Esophagus squamous epithelium (tissue), 5 donors: Measurements from ENCODE around the gene FLT1. TPM values are rescaled to one million over a fixed set of nuclear protein-coding genes. Genes with fewer than 3 reads are reported as not detected.

Source experiments
- DNase-seq: peaks from one replicate; lab custom pipeline; 2025; lab: John Stamatoyannopoulos, UW
- H3K27ac ChIP-seq, 4 donors: fragments of 200-600 bp; sonication (generic); one replicate each; pipeline ENCODE4 v1.5.1; 2016 to 2019; ENCODE audit warnings: mild to moderate bottlenecking in 1 of 4
- H3K27me3 ChIP-seq, 4 donors: fragments of 200-600 bp; sonication (generic); 1 replicate in 3 of 4; 2 replicates in 1 of 4; pipeline versions ENCODE4 v1.5.1 to v1.6.0; 2017 to 2021; ENCODE audit warnings: antibody characterized with exemption in 1 of 4
- H3K36me3 ChIP-seq, 3 donors: fragments of 200-600 bp; sonication (generic); one replicate each; pipeline ENCODE4 v1.5.1; 2016 to 2019
- H3K4me1 ChIP-seq, 3 donors: fragments of 200-600 bp; sonication (generic); one replicate each; pipeline ENCODE4 v1.5.1; 2017 to 2019
- H3K4me3 ChIP-seq, 4 donors: fragments of 200-600 bp; sonication (generic); 1 replicate in 3 of 4; 2 replicates in 1 of 4; pipeline ENCODE4 v1.5.1; 2016 to 2019; ENCODE audit warnings: mild to moderate bottlenecking in 2 of 4, moderate library complexity in 1 of 4
- H3K9me3 ChIP-seq, 3 donors: fragments of 200-600 bp; sonication (generic); one replicate each; pipeline ENCODE4 v1.5.1; 2016 to 2019
- POLR2A ChIP-seq, 4 donors: fragments of 450-650 bp; IDR thresholded peaks; one replicate each; pipeline ENCODE4 v1.6.1; 2017; ENCODE audit warnings: antibody characterized with exemption in 4 of 4, mild to moderate bottlenecking in 4 of 4, moderate library complexity in 3 of 4
- WGBS, 2 donors: methylation state at CpG; one replicate each; pipeline ENCODE4 v1.1.5; 2018; 5-methylcytosine and 5-hydroxymethylcytosine counted together
- intact Hi-C: fragments of 100-400 bp; cut with DNase I; formaldehyde crosslinking; loops from one replicate; pipeline ENCODE4 v1.15.0; 2022
- total RNA-seq, 4 donors: library from RNA; depleted of rRNA; stranded (reverse); fragments of >200 nt; gene quantifications; one replicate each; pipeline ENCODE4 v1.1.0, GENCODE V29; 2016
- TF ChIP-seq, protein P1 (sequence below), 6 experiments: fragments of 450-650 bp in 4 of 6; fragments of 200-600 bp in 2 of 6; sonication (generic) in 2 of 6; IDR thresholded peaks; one replicate each; pipeline ENCODE4 v1.5.1; 2016 to 2019; ENCODE audit warnings: antibody characterized with exemption in 6 of 6, mild to moderate bottlenecking in 4 of 6, moderate library complexity in 4 of 6
- donor health status: DM: yes; HTN: yes; CAD: no.

FLT1 gene
- total RNA-seq, 4 donors from 2014 or later: 2.1 to 16.4 (median 8.9) TPM

DNA sequence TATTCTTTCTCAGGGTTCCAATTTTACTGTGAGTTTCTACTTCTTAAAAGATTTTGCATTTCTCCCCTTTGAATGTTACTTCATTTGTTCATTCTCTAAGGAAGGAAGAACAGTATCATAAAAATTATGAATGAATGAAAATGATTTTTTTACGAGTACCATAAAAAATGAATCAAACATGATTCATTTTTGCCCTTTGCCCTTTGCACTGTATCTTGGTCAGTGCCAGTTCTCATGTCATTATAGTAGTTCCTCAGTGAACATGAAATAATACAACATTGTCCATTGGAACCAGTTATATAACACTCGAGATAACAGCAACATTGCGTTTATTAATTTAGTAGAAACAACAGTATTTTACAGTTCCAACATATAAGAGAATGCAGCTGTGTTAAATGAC lies 28.8 kb downstream of the FLT1 start:
- TF ChIP-seq POLR2A (IDR thresholded peaks at IDR 0.05): no peak
- TF ChIP-seq, protein P1, sequence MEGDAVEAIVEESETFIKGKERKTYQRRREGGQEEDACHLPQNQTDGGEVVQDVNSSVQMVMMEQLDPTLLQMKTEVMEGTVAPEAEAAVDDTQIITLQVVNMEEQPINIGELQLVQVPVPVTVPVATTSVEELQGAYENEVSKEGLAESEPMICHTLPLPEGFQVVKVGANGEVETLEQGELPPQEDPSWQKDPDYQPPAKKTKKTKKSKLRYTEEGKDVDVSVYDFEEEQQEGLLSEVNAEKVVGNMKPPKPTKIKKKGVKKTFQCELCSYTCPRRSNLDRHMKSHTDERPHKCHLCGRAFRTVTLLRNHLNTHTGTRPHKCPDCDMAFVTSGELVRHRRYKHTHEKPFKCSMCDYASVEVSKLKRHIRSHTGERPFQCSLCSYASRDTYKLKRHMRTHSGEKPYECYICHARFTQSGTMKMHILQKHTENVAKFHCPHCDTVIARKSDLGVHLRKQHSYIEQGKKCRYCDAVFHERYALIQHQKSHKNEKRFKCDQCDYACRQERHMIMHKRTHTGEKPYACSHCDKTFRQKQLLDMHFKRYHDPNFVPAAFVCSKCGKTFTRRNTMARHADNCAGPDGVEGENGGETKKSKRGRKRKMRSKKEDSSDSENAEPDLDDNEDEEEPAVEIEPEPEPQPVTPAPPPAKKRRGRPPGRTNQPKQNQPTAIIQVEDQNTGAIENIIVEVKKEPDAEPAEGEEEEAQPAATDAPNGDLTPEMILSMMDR (IDR thresholded peaks at IDR 0.05): no peak
- Histone ChIP-seq H3K27me3 (peaks cover 0 to 21% (median 0%) of the 10 kb centered on the region in 4 donors), H3K27ac (no peak overlapping the region), H3K4me3 (no peak overlapping the region), H3K9me3 (no peaks in the 10 kb centered on the region), H3K4me1 (no peaks in the 10 kb centered on the region), H3K36me3 (no peaks in the 10 kb centered on the region)
- intact Hi-C loops: no loop called here
- WGBS, 2 donors: 82 to 90% methylated on average over 3 of the region's 3 CpGs
- DNase-seq: no peak

DNA sequence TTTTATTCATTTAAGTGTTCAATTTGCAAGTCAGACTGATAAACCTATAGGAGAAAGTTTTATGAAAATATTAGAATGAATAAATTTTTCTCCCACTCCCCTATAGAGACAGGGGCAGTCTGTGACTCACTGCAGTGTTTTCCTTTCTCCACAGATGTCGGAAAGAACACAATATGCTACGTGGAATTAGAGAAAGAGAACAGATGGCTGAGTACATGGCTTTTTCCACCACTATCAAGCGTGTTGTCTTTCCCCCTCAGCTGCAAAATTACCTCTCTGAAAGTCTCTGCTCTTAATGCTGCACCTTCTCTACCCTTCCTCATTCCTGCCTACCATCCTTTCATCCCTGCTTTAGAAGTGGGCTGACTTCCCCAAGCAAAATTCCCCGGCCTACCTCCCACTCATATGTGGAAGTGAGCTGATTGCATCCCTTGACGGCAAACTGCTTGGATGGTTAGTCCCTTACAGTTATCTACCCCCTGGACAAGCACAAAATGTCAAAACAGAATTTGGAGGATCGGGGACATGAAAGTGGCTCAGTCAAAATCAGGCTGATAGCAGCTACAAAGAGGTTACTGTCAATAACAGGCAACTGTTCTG lies 30.0 kb downstream of the FLT1 start:
- H3K27ac ChIP-seq: no peak overlapping the region
- intact Hi-C loops: no loop called here
- H3K36me3 ChIP-seq: no peaks in the 10 kb centered on the region
- no peaks in the 10 kb centered on the region for H3K9me3 ChIP-seq
- TF ChIP-seq, protein P1 (IDR thresholded peaks at IDR 0.05): no peak
- TF ChIP-seq POLR2A (IDR thresholded peaks at IDR 0.05): no peak
- no peak for DNase-seq
- H3K27me3 ChIP-seq: peaks cover 0 to 17% (median 0%) of the 10 kb centered on the region in 4 donors
- 62 to 68% methylated on average over 5 to 6 of the region's 6 CpGs for WGBS, 2 donors
- no peaks in the 10 kb centered on the region for H3K4me1 ChIP-seq
- no peak overlapping the region for H3K4me3 ChIP-seq

DNA sequence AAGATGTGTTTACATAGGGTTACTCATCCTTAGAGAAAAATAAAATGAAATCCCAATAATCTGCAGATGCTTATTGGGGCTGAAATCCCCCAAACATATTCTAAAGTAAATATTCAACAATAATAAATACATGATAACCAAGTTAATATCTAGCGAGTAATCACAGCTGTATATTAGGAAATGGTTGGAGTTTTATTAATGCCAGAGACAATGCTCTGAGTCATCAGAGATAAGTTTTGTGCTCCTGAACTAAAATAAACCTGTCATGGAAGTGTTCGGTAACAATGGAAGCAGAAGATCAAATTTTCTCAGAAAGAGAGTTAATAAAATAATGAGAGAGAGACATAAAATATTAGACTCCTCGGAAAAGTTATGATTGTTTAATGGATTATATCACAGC lies 31.4 kb downstream of the FLT1 start:
- WGBS, 2 donors: 60 to 69% methylated on average over 3 of the region's 3 CpGs
- Histone ChIP-seq H3K4me1 (no peaks in the 10 kb centered on the region), H3K27ac (no peak overlapping the region), H3K27me3 (peaks cover 0 to 6% (median 0%) of the 10 kb centered on the region in 4 donors), H3K4me3 (no peak overlapping the region), H3K9me3 (no peaks in the 10 kb centered on the region), H3K36me3 (no peaks in the 10 kb centered on the region)
- intact Hi-C loops: no loop called here
- no peak for DNase-seq
- TF ChIP-seq, protein P1 (IDR thresholded peaks at IDR 0.05): no peak
- TF ChIP-seq POLR2A (IDR thresholded peaks at IDR 0.05): no peak

DNA sequence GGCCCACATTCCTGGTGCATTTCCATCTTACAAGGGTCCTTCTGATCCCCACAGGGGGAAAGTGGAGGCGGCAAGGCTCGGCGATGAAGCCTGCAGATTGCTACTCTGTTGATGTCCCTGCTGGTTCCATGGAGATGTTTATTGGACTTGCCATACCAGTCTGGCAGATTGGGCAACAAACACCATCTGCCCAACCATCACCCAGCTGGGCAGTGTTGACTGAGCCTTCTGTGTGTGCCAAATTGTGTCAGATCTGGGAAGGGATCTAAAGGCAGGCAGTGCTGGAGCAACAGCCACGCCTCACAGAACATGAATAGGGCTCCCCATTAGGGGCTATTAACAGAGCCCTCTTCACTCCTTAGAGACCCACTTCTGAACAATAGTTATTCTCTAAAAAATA lies 35.0 kb downstream of the FLT1 start:
- no peak overlapping the region for H3K27ac ChIP-seq
- intact Hi-C loops: no loop called here
- no peak overlapping the region for H3K4me3 ChIP-seq
- WGBS, 2 donors: 67 to 83% methylated on average over 3 to 4 of the region's 4 CpGs
- no peaks in the 10 kb centered on the region for H3K36me3 ChIP-seq
- no peak for DNase-seq
- H3K4me1 ChIP-seq: no peaks in the 10 kb centered on the region
- no peak for TF ChIP-seq POLR2A (IDR thresholded peaks at IDR 0.05)
- TF ChIP-seq, protein P1 (IDR thresholded peaks at IDR 0.05): no peak
- no peaks in the 10 kb centered on the region for H3K9me3 ChIP-seq
- peaks cover 0 to 12% (median 0%) of the 10 kb centered on the region in 4 donors for H3K27me3 ChIP-seq

DNA sequence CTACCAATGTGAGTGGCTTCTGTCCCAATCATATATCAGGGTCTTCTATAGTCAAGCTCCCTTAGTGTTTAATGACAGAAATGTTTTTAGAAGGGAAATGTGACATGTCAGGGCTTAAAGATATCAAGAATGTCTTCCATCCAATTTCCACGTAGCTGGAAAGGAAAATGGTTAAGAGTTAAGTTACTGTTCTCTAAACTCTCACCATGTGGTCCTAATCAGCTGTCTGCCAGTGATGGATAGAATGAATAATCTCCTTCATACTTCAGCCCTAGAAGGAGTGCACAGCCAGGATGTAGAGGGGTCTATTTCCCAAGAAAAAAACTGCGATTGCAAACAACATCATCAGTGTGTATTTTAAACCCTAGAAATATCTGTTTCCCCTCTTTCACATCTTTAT lies 36.3 kb downstream of the FLT1 start:
- WGBS, 2 donors: 53 to 75% methylated on average over 2 of the region's 2 CpGs
- no peak for TF ChIP-seq POLR2A (IDR thresholded peaks at IDR 0.05)
- TF ChIP-seq, protein P1 (IDR thresholded peaks at IDR 0.05): no peak
- Histone ChIP-seq H3K27me3 (peaks cover 0 to 19% (median 0%) of the 10 kb centered on the region in 4 donors), H3K27ac (no peak overlapping the region), H3K9me3 (no peaks in the 10 kb centered on the region), H3K4me1 (no peaks in the 10 kb centered on the region), H3K36me3 (no peaks in the 10 kb centered on the region), H3K4me3 (no peak overlapping the region)
- DNase-seq: no peak
- intact Hi-C loops: no loop called here
